Measurements from ENCODE around the gene PCID2. TPM values are rescaled to one million over a fixed set of nuclear protein-coding genes. Genes with fewer than 3 reads are reported as not detected.

PCID2 gene
- total RNA-seq, 1 donor from 2014 or later: 51.2 TPM

GRCh38 chr13:113171250-113172125 is 37.0 kb downstream of the PCID2 start:
- peaks cover 48% of the 10 kb centered on the region for H3K36me3 Mint-ChIP-seq
- H3K9me3 Mint-ChIP-seq: peaks cover 18% of the 10 kb centered on the region
- no peaks in the 10 kb centered on the region for H3K4me1 Mint-ChIP-seq
- DNase-seq (ENCODE audit: low spot score in 2 of 2, unreplicated experiment in 2 of 2): no peak
- TF ChIP-seq CTCF (IDR thresholded peaks at IDR 0.05; ENCODE audit: unreplicated experiment): no peak
- H3K27ac Mint-ChIP-seq: no peak overlapping the region
- no peak overlapping the region for H3K4me3 Mint-ChIP-seq
- H3K27me3 Mint-ChIP-seq (ENCODE audit: low read depth): no peaks in the 10 kb centered on the region

DNA sequence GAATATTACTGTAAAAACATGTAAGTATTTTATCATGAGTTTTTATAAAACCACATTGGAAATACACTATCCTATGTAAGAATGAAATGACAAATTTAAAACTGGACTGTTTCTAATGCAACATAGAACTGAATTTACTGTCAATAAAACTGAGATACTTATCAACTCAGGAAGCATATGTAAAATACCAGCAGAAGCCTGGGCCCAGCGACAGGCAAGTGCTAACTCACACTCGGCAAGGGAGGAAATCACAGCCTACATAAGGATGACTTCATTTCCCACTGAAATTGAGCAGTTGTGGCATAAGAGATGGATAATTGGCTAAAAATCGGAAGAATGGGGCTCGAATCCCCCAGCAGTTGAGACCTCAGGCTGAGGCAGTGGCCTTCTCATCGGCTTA is 38.0 kb downstream of the PCID2 start:
- DNase-seq (ENCODE audit: low spot score in 2 of 2, unreplicated experiment in 2 of 2): no peak
- Mint-ChIP-seq H3K9me3 (peaks cover 18% of the 10 kb centered on the region), H3K27ac (peak overlapping the region; percentile 35)

DNA sequence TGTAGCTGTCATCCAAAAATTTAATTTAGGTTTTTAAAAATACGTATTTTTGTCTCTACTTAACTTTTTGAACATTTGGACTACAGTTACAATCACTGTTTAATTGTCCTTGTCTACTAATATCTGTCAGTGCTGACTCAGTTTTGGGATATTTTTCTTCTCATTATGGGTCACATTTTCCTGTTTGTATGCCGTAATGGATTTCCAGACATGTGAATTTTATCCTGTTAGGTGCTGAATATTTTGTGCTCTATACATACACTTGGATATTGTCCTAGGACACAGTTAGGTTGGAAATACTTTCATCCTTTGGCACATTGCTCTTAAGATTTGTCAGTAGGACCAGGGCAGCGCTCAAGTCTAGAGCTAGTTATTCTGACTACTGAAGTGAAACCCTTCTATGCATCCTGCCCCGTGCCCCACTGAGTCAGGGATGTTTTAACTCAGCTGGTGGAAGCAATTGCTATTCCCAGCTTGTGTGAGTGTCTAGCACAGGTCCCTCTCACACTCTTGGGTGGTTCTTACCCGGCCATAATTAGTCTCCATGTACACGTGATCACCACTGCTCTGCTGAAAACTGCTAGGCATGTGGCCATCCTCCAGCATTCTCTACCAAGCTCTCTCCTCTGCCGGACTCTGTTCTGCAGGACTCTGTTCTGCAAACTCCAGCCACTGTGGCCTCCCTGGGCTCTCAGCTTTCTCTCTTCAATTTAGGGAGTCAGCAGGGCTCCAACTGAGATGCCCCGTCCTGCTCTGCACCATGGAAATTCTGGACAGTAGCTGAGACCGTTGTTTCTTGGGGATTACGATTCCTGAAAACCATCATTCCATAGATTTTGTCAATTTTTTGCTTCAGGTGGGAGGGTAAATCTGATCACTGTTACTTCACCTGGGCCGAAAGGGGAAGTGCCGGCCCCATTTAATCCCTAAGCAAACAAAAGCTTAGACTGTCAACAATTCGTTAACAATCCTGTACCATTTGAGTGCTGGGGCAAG is 38.9 kb downstream of the PCID2 start:
- peaks cover 1% of the 10 kb centered on the region for H3K27me3 Mint-ChIP-seq (ENCODE audit: low read depth)
- no peaks in the 10 kb centered on the region for H3K4me1 Mint-ChIP-seq
- TF ChIP-seq CTCF (IDR thresholded peaks at IDR 0.05; ENCODE audit: unreplicated experiment): no peak
- DNase-seq (ENCODE audit: low spot score in 2 of 2, unreplicated experiment in 2 of 2): no peak
- H3K27ac Mint-ChIP-seq: no peak overlapping the region
- H3K9me3 Mint-ChIP-seq: peaks cover 18% of the 10 kb centered on the region
- no peak overlapping the region for H3K4me3 Mint-ChIP-seq
- peaks cover 40% of the 10 kb centered on the region for H3K36me3 Mint-ChIP-seq

More for the DNA sequence above, 38.0 kb downstream of the PCID2 start:
- Mint-ChIP-seq H3K36me3 (peaks cover 45% of the 10 kb centered on the region), H3K4me3 (no peak overlapping the region), H3K4me1 (no peaks in the 10 kb centered on the region), H3K27me3 (ENCODE audit: low read depth) (no peaks in the 10 kb centered on the region)
- TF ChIP-seq CTCF (IDR thresholded peaks at IDR 0.05; ENCODE audit: unreplicated experiment): no peak

- no peak for DNase-seq (ENCODE audit: low spot score in 2 of 2, unreplicated experiment in 2 of 2)
- no peak overlapping the region for H3K4me3 Mint-ChIP-seq
- peaks cover 40% of the 10 kb centered on the region for H3K36me3 Mint-ChIP-seq
These were observed 40.3 kb downstream of the PCID2 start for GRCh38 chr13:113168211-113168610.

More at GRCh38 chr13:113168211-113168610, 40.3 kb downstream of the PCID2 start:
- Mint-ChIP-seq H3K27me3 (ENCODE audit: low read depth) (peaks cover 12% of the 10 kb centered on the region), H3K27ac (no peak overlapping the region), H3K9me3 (peaks cover 18% of the 10 kb centered on the region), H3K4me1 (peaks cover 3% of the 10 kb centered on the region)
- TF ChIP-seq CTCF (IDR thresholded peaks at IDR 0.05; ENCODE audit: unreplicated experiment): no peak
